Measurements from ENCODE around the gene NPBWR2.
"Not testable (repeated sequence)": the region's sequence is repeated elsewhere in the genome, so short reads cannot be mapped to it uniquely, and the experiment has no call there.

The NPBWR2 gene

DNA sequence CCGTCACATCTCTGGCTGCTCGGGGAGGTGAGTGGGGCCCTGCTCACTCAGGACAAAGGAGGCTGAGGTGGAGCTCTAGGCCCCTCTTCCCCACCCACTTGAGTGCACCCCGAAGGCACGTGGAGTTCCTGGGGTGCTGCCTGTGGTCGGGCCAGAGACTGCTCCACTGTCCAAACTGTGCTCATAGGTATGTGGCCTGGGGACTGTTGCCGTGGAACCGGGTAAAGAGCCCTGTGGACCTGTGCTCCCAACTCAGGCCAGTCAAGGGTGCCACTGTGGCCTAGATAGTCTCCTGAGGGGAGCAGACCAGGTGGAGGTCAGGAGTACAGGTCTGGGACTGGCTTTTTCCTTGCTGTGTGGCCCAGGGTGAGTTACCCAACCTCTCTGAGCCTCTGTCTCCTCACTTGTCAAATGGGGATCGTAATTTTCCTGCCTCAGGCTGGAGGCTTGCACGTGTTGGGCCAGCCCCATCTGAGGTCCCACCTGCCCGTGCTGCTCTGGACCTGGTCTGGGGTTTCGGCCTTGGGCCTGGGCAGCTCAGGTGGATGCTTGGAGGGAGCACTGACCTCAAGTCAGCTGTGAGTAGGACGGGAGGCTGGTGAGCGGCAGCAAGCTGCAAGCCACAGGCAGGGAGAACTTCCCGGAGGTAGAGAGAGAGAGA, 12.4 kb upstream of the NPBWR2 start:
- TF ChIP-seq, protein P1, sequence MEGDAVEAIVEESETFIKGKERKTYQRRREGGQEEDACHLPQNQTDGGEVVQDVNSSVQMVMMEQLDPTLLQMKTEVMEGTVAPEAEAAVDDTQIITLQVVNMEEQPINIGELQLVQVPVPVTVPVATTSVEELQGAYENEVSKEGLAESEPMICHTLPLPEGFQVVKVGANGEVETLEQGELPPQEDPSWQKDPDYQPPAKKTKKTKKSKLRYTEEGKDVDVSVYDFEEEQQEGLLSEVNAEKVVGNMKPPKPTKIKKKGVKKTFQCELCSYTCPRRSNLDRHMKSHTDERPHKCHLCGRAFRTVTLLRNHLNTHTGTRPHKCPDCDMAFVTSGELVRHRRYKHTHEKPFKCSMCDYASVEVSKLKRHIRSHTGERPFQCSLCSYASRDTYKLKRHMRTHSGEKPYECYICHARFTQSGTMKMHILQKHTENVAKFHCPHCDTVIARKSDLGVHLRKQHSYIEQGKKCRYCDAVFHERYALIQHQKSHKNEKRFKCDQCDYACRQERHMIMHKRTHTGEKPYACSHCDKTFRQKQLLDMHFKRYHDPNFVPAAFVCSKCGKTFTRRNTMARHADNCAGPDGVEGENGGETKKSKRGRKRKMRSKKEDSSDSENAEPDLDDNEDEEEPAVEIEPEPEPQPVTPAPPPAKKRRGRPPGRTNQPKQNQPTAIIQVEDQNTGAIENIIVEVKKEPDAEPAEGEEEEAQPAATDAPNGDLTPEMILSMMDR (IDR thresholded peaks at IDR 0.05; ENCODE audit: low read depth, low read length), result no peak
- no peak for DNase-seq (ENCODE audit: extremely low read depth, low read depth)

DNA sequence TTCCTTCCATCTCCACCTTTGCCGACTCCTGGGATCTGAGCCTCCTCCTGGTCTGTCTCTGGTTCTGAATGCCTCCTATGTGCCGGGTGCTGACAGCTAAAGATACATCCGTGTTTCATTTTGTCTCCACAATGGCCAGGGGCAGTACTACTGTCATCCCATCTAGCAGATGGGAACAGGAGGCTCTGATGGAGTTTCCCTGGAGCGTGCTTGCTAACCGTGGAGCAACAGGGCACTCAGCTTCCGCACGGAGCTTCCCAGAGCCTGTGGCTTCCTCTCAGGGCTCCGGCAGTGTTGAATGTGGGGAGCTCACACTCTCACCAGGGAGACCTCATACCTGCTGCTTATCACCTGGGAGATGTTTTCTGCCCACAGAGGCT, 11.9 kb upstream of the NPBWR2 start:
- TF ChIP-seq, protein P1 (IDR thresholded peaks at IDR 0.05; ENCODE audit: low read depth, low read length), result no peak
- no peak for DNase-seq (ENCODE audit: extremely low read depth, low read depth)

DNA sequence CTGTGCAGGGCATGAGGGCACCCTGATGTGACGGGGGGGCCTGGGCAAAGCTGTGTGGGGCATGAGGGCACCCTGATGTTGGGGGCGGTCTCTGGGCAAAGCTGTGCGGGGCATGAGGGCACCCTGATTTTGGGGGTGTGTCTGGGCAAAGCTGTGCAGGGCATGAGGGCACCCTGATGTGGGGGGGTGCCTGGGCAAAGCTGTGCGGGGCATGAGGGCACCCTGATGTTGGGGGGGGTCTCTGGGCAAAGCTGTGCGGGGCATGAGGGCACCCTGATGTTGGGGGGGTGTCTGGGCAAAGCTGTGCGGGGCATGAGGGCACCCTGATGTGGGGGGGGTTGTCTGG, 10.0 kb upstream of the NPBWR2 start:
- not testable (repeated sequence) for DNase-seq (ENCODE audit: extremely low read depth, low read depth)

GRCh38 chr20:64116541-64117431, 9.4 kb upstream of the NPBWR2 start:
- TF ChIP-seq, protein P1 (IDR thresholded peaks at IDR 0.05; ENCODE audit: low read depth, low read length), result no peak
- DNase-seq (ENCODE audit: extremely low read depth, low read depth), result no peak

GRCh38 chr20:64116016-64116415, 8.7 kb upstream of the NPBWR2 start:
- TF ChIP-seq, protein P1 (IDR thresholded peaks at IDR 0.05; ENCODE audit: low read depth, low read length), result no peak

GRCh38 chr20:64115171-64115911, 8.0 kb upstream of the NPBWR2 start:
- DNase-seq (ENCODE audit: extremely low read depth, low read depth), result no peak
- TF ChIP-seq, protein P1 (IDR thresholded peaks at IDR 0.05; ENCODE audit: low read depth, low read length), result no peak

More at GRCh38 chr20:64116016-64116415, 8.7 kb upstream of the NPBWR2 start:
- no peak for DNase-seq (ENCODE audit: extremely low read depth, low read depth)

DNA sequence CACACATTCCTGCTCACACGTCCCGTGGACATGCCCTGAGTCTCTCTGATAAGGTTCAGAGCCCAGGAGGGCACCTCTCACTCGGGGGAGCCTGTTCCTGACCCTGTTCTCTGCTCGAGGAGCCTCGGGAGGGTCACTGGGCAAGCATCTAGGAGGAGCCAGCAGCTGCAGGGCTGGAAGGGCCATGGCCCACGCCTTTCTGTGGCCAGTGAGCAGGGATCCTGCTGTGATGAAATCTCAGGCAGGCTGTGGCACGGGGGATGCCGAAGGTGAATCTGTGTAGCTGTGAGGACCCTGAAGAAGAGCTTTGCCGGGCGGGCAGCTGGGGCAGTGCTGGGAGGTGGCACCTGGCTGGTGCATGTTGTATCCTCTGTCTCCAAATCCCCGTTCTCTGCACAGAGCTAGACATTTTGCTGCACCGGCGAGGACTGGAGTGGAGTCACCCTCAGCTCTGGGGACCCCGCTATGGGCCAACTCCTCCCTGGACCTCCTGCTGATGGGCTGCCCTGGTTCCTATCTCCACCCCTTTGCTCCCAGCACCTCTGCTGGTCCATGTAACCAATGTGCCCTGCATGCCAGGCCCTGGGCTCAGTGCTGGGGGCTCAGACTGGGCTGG, 7.1 kb upstream of the NPBWR2 start:
- TF ChIP-seq, protein P1 (IDR thresholded peaks at IDR 0.05; ENCODE audit: low read depth, low read length), result no peak
- DNase-seq (ENCODE audit: extremely low read depth, low read depth), result no peak
